GM23338 (cell line): ENCODE data around the gene GALNT14. TPM values are rescaled to one million over a fixed set of nuclear protein-coding genes. Genes with fewer than 3 reads are reported as not detected.

Experiments
- ATAC-seq: fragments of 200-7000 bp; cut with Tn5 transposase; 3 replicates; pipeline ENCODE4 v1.9.1; 2020
- DNase-seq: peaks from one replicate; pipeline ENCODE4 v3.0.0-alpha.2; 2015; ENCODE audit warnings: low spot score
- H2AFZ ChIP-seq: fragments of 200-600 bp; sonication (generic); 2 replicates; pipeline ENCODE4 v1.8.0; 2016; ENCODE audit warnings: antibody characterized with exemption, mild to moderate bottlenecking, moderate library complexity
- H3F3A ChIP-seq: fragments of 200-600 bp; sonication (generic); replicated peaks from 2 replicates; pipeline ENCODE4 v1.8.0; 2017; ENCODE audit warnings: antibody characterized with exemption, mixed run types, low read depth
- H3K27ac ChIP-seq: fragments of 200-600 bp; sonication (generic); 2 replicates; pipeline ENCODE4 v1.6.1; 2016; ENCODE audit warnings: low read depth
- H3K27me3 ChIP-seq: fragments of 200-600 bp; sonication (generic); 2 replicates; pipeline ENCODE4 v1.8.0; 2016; ENCODE audit warnings: mild to moderate bottlenecking, mixed run types, moderate library complexity; ENCODE audit not compliant: insufficient read depth
- H3K36me3 ChIP-seq: fragments of 200-600 bp; sonication (generic); 2 replicates; pipeline ENCODE4 v1.8.0; 2016; ENCODE audit warnings: mild to moderate bottlenecking; ENCODE audit not compliant: insufficient read depth
- H3K4me1 ChIP-seq: fragments of 200-600 bp; sonication (generic); 2 replicates; pipeline ENCODE4 v1.8.0; 2016; ENCODE audit warnings: mild to moderate bottlenecking, moderate library complexity; ENCODE audit not compliant: insufficient read depth
- H3K4me2 ChIP-seq: fragments of 200-600 bp; sonication (generic); 2 replicates; pipeline ENCODE4 v1.7.1; 2017; ENCODE audit warnings: mixed run types
- H3K4me3 ChIP-seq: fragments of 200-600 bp; sonication (generic); 2 replicates; pipeline ENCODE4 v1.6.1; 2016; ENCODE audit warnings: mixed run types
- H3K79me2 ChIP-seq: fragments of 200-600 bp; sonication (generic); replicated peaks from 2 replicates; pipeline ENCODE4 v1.8.0; 2017; ENCODE audit warnings: mild to moderate bottlenecking; ENCODE audit not compliant: insufficient read depth
- H3K9me2 ChIP-seq: fragments of 200-600 bp; sonication (generic); 2 replicates; pipeline ENCODE4 v1.8.0; 2017; ENCODE audit not compliant: insufficient read depth
- H4K20me1 ChIP-seq: fragments of 200-600 bp; sonication (generic); replicated peaks from 2 replicates; pipeline ENCODE4 v1.8.0; 2017; ENCODE audit warnings: mild to moderate bottlenecking; ENCODE audit not compliant: insufficient read depth
- H3K27ac Mint-ChIP-seq: 2 replicates; pipeline ENCODE4 v1.8.0; 2020; ENCODE audit warnings: inconsistent platforms, mild to moderate bottlenecking, moderate library complexity, mixed read lengths
- H3K27me3 Mint-ChIP-seq: 3 replicates; pipeline ENCODE4 v1.8.0; 2022; ENCODE audit warnings: low read depth, mild to moderate bottlenecking, moderate library complexity, mixed read lengths, inconsistent platforms; ENCODE audit not compliant: insufficient read depth, poor library complexity
- H3K36me3 Mint-ChIP-seq: 3 replicates; pipeline ENCODE4 v1.8.0; 2021; ENCODE audit warnings: low read depth, mild to moderate bottlenecking, inconsistent platforms, moderate library complexity, mixed read lengths
- H3K4me1 Mint-ChIP-seq: 3 replicates; pipeline ENCODE4 v1.8.0; 2020; ENCODE audit warnings: mild to moderate bottlenecking, inconsistent platforms, mixed read lengths
- H3K4me3 Mint-ChIP-seq: 3 replicates; pipeline ENCODE4 v1.8.0; 2021; ENCODE audit warnings: moderate library complexity, mild to moderate bottlenecking, inconsistent platforms, mixed read lengths
- H3K9me3 Mint-ChIP-seq: 3 replicates; pipeline ENCODE4 v1.8.0; 2020; ENCODE audit warnings: moderate library complexity, mild to moderate bottlenecking, inconsistent platforms, mixed read lengths
- CREB1 ChIP-seq: fragments of 250-450 bp; sonication (Bioruptor Pico); IDR thresholded peaks from 2 replicates; pipeline ENCODE4 v1.5.0; 2020; ENCODE audit warnings: low read depth, mild to moderate bottlenecking, moderate library complexity
- CTCF ChIP-seq, 2 experiments: fragments of 200-600 bp in 1 of 2; sonication (generic) in 1 of 2; conservative IDR thresholded peaks; 2 replicates each; pipeline versions ENCODE4 v1.5.1 to v1.6.1; 2016 to 2017; ENCODE audit warnings: antibody characterized with exemption in 2 of 2, low read depth in 2 of 2, mild to moderate bottlenecking in 2 of 2, moderate library complexity in 1 of 2
- EZH2 ChIP-seq: fragments of 200-600 bp; sonication (generic); IDR thresholded peaks from one replicate; pipeline ENCODE4 v1.8.0; 2017; ENCODE audit warnings: antibody characterized with exemption, mild to moderate bottlenecking, low read depth; ENCODE audit not compliant: unreplicated experiment
- EZH2phosphoT487 ChIP-seq: fragments of 200-600 bp; sonication (generic); IDR thresholded peaks from one replicate; pipeline ENCODE4 v1.8.1; 2018; ENCODE audit warnings: antibody characterized with exemption; ENCODE audit not compliant: unreplicated experiment
- JUNB ChIP-seq: IDR thresholded peaks from one replicate; pipeline ENCODE4 v1.6.1; 2016; ENCODE audit warnings: antibody characterized with exemption; ENCODE audit not compliant: unreplicated experiment
- NANOG ChIP-seq: IDR thresholded peaks from 2 replicates; pipeline ENCODE4 v1.6.1; 2016; ENCODE audit warnings: antibody characterized with exemption, borderline replicate concordance
- POLR2AphosphoS5 ChIP-seq: IDR thresholded peaks from 2 replicates; pipeline ENCODE4 v1.6.1; 2016; ENCODE audit warnings: antibody characterized with exemption, low read depth
- STAT1 ChIP-seq: IDR thresholded peaks from one replicate; pipeline ENCODE4 v1.6.1; 2016; ENCODE audit warnings: antibody characterized with exemption; ENCODE audit not compliant: unreplicated experiment
- ZNF114 ChIP-seq: fragments of 250-450 bp; sonication (Bioruptor Pico); IDR thresholded peaks from 2 replicates; pipeline ENCODE4 v1.5.0; 2020; ENCODE audit warnings: mild to moderate bottlenecking, moderate library complexity
- ZNF331 ChIP-seq: fragments of 250-450 bp; sonication (Bioruptor Pico); IDR thresholded peaks from 2 replicates; pipeline ENCODE4 v1.5.0; 2020; ENCODE audit warnings: low read depth, mild to moderate bottlenecking, moderate library complexity
- ZNF462 ChIP-seq: fragments of 250-450 bp; sonication (Bioruptor Pico); IDR thresholded peaks from 2 replicates; pipeline ENCODE4 v1.5.0; 2020; ENCODE audit warnings: mild to moderate bottlenecking, moderate library complexity
- polyA plus RNA-seq: library from polyadenylated mRNA; unstranded; fragments of >200 nt; fragmentation: Nextera tagmentation; extraction: Ambion mirVana; gene quantifications from 2 replicates; pipeline ENCODE4 v1.2.1, GENCODE V29; 2016
- total RNA-seq: library from RNA; depleted of rRNA; stranded (reverse); fragments of >200 nt; shearing (Covaris generic); gene quantifications from 2 replicates; pipeline ENCODE4 v1.2.3, GENCODE V29; 2014
- TF ChIP-seq, protein P1 (sequence below): IDR thresholded peaks from one replicate; pipeline ENCODE4 v1.6.1; 2018; ENCODE audit warnings: antibody characterized with exemption; ENCODE audit not compliant: unreplicated experiment

Gene GALNT14
- total and polyA plus RNA-seq, 2 experiments from 2014 or later = 5.4 to 7.7 TPM

- Histone ChIP-seq H3K4me1 (no peaks in the 10 kb centered on the region), H3K36me3 (no peaks in the 10 kb centered on the region), H3K27me3 (no peaks in the 10 kb centered on the region), H3K27ac (no peak overlapping the region), H3F3A (no peaks in the 10 kb centered on the region), H3K9me2 (no peaks in the 10 kb centered on the region), H3K4me3 (no peak overlapping the region), H3K4me2 (no peak overlapping the region), H2AFZ (no peak overlapping the region), H4K20me1 (no peaks in the 10 kb centered on the region), H3K79me2 (no peaks in the 10 kb centered on the region)
- no peak for DNase-seq
- H3K27ac Mint-ChIP-seq = no peak overlapping the region
- H3K4me3 Mint-ChIP-seq = no peak overlapping the region
- ATAC-seq = no peak
- H3K9me3 Mint-ChIP-seq = no peaks in the 10 kb centered on the region
- TF ChIP-seq JUNB (no peak), CTCF (conservative IDR thresholded peaks at IDR 0.05; ENCODE audit: low read depth in 2 of 2) (no peak), CREB1 (CRISPR knock-in tag) (no peak), ZNF114 (CRISPR knock-in tag) (no peak), ZNF462 (CRISPR knock-in tag) (no peak), EZH2 (no peak), NANOG (no peak), EZH2phosphoT487 (no peak), STAT1 (no peak), POLR2AphosphoS5 (no peak), ZNF331 (no peak)
- TF ChIP-seq, protein P1, sequence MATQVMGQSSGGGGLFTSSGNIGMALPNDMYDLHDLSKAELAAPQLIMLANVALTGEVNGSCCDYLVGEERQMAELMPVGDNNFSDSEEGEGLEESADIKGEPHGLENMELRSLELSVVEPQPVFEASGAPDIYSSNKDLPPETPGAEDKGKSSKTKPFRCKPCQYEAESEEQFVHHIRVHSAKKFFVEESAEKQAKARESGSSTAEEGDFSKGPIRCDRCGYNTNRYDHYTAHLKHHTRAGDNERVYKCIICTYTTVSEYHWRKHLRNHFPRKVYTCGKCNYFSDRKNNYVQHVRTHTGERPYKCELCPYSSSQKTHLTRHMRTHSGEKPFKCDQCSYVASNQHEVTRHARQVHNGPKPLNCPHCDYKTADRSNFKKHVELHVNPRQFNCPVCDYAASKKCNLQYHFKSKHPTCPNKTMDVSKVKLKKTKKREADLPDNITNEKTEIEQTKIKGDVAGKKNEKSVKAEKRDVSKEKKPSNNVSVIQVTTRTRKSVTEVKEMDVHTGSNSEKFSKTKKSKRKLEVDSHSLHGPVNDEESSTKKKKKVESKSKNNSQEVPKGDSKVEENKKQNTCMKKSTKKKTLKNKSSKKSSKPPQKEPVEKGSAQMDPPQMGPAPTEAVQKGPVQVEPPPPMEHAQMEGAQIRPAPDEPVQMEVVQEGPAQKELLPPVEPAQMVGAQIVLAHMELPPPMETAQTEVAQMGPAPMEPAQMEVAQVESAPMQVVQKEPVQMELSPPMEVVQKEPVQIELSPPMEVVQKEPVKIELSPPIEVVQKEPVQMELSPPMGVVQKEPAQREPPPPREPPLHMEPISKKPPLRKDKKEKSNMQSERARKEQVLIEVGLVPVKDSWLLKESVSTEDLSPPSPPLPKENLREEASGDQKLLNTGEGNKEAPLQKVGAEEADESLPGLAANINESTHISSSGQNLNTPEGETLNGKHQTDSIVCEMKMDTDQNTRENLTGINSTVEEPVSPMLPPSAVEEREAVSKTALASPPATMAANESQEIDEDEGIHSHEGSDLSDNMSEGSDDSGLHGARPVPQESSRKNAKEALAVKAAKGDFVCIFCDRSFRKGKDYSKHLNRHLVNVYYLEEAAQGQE = no peak
- peaks cover 7% of the 10 kb centered on the region for H3K4me1 Mint-ChIP-seq
- H3K36me3 Mint-ChIP-seq = no peaks in the 10 kb centered on the region
- peaks cover 4% of the 10 kb centered on the region for H3K27me3 Mint-ChIP-seq
Observed at GRCh38 chr2:30958193-30958917, 179.9 kb downstream of the GALNT14 start.
